ENCODE measurements around the gene OR1N1. TPM values are rescaled to one million over a fixed set of nuclear protein-coding genes. Genes with fewer than 3 reads are reported as not detected.

OR1N1 gene
- total RNA-seq, 1 donor from 2014 or later = not detected

GRCh38 chr9:122519376-122519775, 7.7 kb downstream of the OR1N1 start:
- Histone ChIP-seq H3K27me3 (ENCODE audit: control insufficient read depth, insufficient read depth, low read length) (no peaks in the 10 kb centered on the region), H3K4me3 (ENCODE audit: low read depth, low read length) (no peak overlapping the region), H3K36me3 (ENCODE audit: control insufficient read depth, insufficient read depth, low read length) (no peaks in the 10 kb centered on the region)
- DNase-seq (ENCODE audit: low read depth) (no peak), FAIRE-seq (no peak)
- TF ChIP-seq CTCF (IDR thresholded peaks at IDR 0.05; ENCODE audit: insufficient read depth, low read length, severe bottlenecking) = no peak

GRCh38 chr9:122518841-122519240, 8.3 kb downstream of the OR1N1 start, which contains the start of gene OR1J4:
OR1J4 (plus strand) TSS chr9:122519141; CDS start chr9:122519141, 0 bp downstream.
- no peaks in the 10 kb centered on the region for H3K36me3 ChIP-seq (ENCODE audit: control insufficient read depth, insufficient read depth, low read length)
- TF ChIP-seq CTCF (IDR thresholded peaks at IDR 0.05; ENCODE audit: insufficient read depth, low read length, severe bottlenecking) = no peak
- FAIRE-seq = no peak

GRCh38 chr9:122518226-122518625, 8.9 kb downstream of the OR1N1 start:
- Histone ChIP-seq H3K36me3 (ENCODE audit: control insufficient read depth, insufficient read depth, low read length) (no peaks in the 10 kb centered on the region), H3K4me3 (ENCODE audit: low read depth, low read length) (no peak overlapping the region), H3K27me3 (ENCODE audit: control insufficient read depth, insufficient read depth, low read length) (no peaks in the 10 kb centered on the region)
- DNase-seq (ENCODE audit: low read depth) (no peak), FAIRE-seq (no peak)
- TF ChIP-seq CTCF (IDR thresholded peaks at IDR 0.05; ENCODE audit: insufficient read depth, low read length, severe bottlenecking) = no peak

More at GRCh38 chr9:122518841-122519240, 8.3 kb downstream of the OR1N1 start, which contains the start of gene OR1J4:
- H3K27me3 ChIP-seq (ENCODE audit: control insufficient read depth, insufficient read depth, low read length) = no peaks in the 10 kb centered on the region
- no peak for DNase-seq (ENCODE audit: low read depth)
- H3K4me3 ChIP-seq (ENCODE audit: low read depth, low read length) = no peak within 1 kb of the TSS

GRCh38 chr9:122510502-122510901, 16.6 kb downstream of the OR1N1 start, which contains the start of gene OR1J2:
OR1J2 (plus strand) TSS chr9:122510802; CDS start chr9:122510802, 0 bp downstream.
- no peak for TF ChIP-seq CTCF (IDR thresholded peaks at IDR 0.05; ENCODE audit: insufficient read depth, low read length, severe bottlenecking)
- DNase-seq (ENCODE audit: low read depth) (no peak), FAIRE-seq (no peak)
- no peaks in the 10 kb centered on the region for H3K36me3 ChIP-seq (ENCODE audit: control insufficient read depth, insufficient read depth, low read length)
- no peak within 1 kb of the TSS for H3K4me3 ChIP-seq (ENCODE audit: low read depth, low read length)
- no peaks in the 10 kb centered on the region for H3K27me3 ChIP-seq (ENCODE audit: control insufficient read depth, insufficient read depth, low read length)

- H3K36me3 ChIP-seq (ENCODE audit: control insufficient read depth, insufficient read depth, low read length) = no peaks in the 10 kb centered on the region
- FAIRE-seq = no peak
- no peak for TF ChIP-seq CTCF (IDR thresholded peaks at IDR 0.05; ENCODE audit: insufficient read depth, low read length, severe bottlenecking)
- no peak overlapping the region for H3K4me3 ChIP-seq (ENCODE audit: low read depth, low read length)
- H3K27me3 ChIP-seq (ENCODE audit: control insufficient read depth, insufficient read depth, low read length) = no peaks in the 10 kb centered on the region
- DNase-seq (ENCODE audit: low read depth) = no peak
Observed at GRCh38 chr9:122506964-122507363, 20.1 kb downstream of the OR1N1 start.

GRCh38 chr9:122498883-122499288, 28.2 kb downstream of the OR1N1 start:
- H3K27me3 ChIP-seq (ENCODE audit: control insufficient read depth, insufficient read depth, low read length) = peaks cover 1% of the 10 kb centered on the region
- no peak overlapping the region for H3K4me3 ChIP-seq (ENCODE audit: low read depth, low read length)
- no peak for FAIRE-seq
- peak; percentile 81 for DNase-seq (ENCODE audit: low read depth)
- peak; percentile 83 for TF ChIP-seq CTCF (IDR thresholded peaks at IDR 0.05; ENCODE audit: insufficient read depth, low read length, severe bottlenecking)
- no peaks in the 10 kb centered on the region for H3K36me3 ChIP-seq (ENCODE audit: control insufficient read depth, insufficient read depth, low read length)

Measured in bronchial epithelial cell (primary cell).